Mucosa of descending colon (tissue), 3 donors: ENCODE data around the gene TPP1. TPM values are rescaled to one million over a fixed set of nuclear protein-coding genes. Genes with fewer than 3 reads are reported as not detected.

Experiments
- ATAC-seq: fragments of 200-7000 bp; cut with Tn5 transposase; one replicate; pipeline ENCODE4 v1.9.1; 2020; ENCODE audit warnings: mild to moderate bottlenecking, moderate library complexity
- DNase-seq, 3 donors: peaks; one replicate each; pipeline ENCODE4 v3.0.0-alpha.2; 2020
- H3K36me3 ChIP-seq: fragments of 200-600 bp; one replicate; pipeline ENCODE4 v1.8.0; 2021; ENCODE audit warnings: low read depth, mild to moderate bottlenecking
- H3K4me1 ChIP-seq: fragments of 200-600 bp; one replicate; pipeline ENCODE4 v1.8.0; 2021; ENCODE audit warnings: low read depth, mild to moderate bottlenecking
- H3K4me3 ChIP-seq: fragments of 200-600 bp; one replicate; pipeline ENCODE4 v1.8.0; 2021; ENCODE audit warnings: mild to moderate bottlenecking
- H3K9me3 ChIP-seq: fragments of 200-600 bp; one replicate; pipeline ENCODE4 v1.8.0; 2021; ENCODE audit warnings: mild to moderate bottlenecking
- CTCF ChIP-seq: fragments of 200-600 bp; IDR thresholded peaks from one replicate; pipeline ENCODE4 v1.8.0; 2022; ENCODE audit warnings: antibody characterized with exemption, mild to moderate bottlenecking
- intact Hi-C, 2 donors: fragments of 100-400 bp; cut with DNase I in 1 of 2; cut with micrococcal nuclease in 1 of 2; formaldehyde crosslinking; loops; one replicate each; pipeline versions ENCODE4 v1.11.0 to v1.11.1; 2022; cut with DNase I, micrococcal nuclease
- total RNA-seq, 3 donors: library from RNA; stranded (reverse); fragmentation: NEBNext Ultra II Directional in 2 of 3; extraction: Animal tissue kit (Norgen Biotek cat#: 25700) in 2 of 3; gene quantifications; one replicate each; pipeline versions ENCODE4 v1.2.1 to v1.2.4, GENCODE V29; 2021 to 2023
- donor health status: DM: no; HTN: no; CAD: no; lungs with moderate emphysema.
- donor health status: DM: no; HTN: no; CAD: no.
- donor health status: DM: no; HTN: yes; CAD: no.

The TPP1 gene
- total RNA-seq, 3 donors from 2014 or later = 86.4 to 116 (median 93.8) TPM

GRCh38 chr11:6611092-6611962 lies 7.9 kb downstream of the TPP1 start:
- peak overlapping the region; percentile 83 for H3K4me3 ChIP-seq
- DNase-seq = peak; percentile 52 to 80 (median 77)
- ATAC-seq = peak; percentile 0
- intact Hi-C loops = no loop called here
- no peak for TF ChIP-seq CTCF
- H3K4me1 ChIP-seq = peaks cover 25% of the 10 kb centered on the region
- no peaks in the 10 kb centered on the region for H3K36me3 ChIP-seq
- no peaks in the 10 kb centered on the region for H3K9me3 ChIP-seq

- intact Hi-C loops = no loop called here
- Histone ChIP-seq H3K4me1 (peaks cover 33% of the 10 kb centered on the region), H3K9me3 (no peaks in the 10 kb centered on the region), H3K36me3 (no peaks in the 10 kb centered on the region), H3K4me3 (no peak overlapping the region)
- peak in 1 of 3 donors; percentile 56 for DNase-seq
- TF ChIP-seq CTCF = no peak
- no peak for ATAC-seq
These were observed 8.6 kb downstream of the TPP1 start for GRCh38 chr11:6610591-6610990.

GRCh38 chr11:6609502-6610015 lies 9.7 kb downstream of the TPP1 start:
- Histone ChIP-seq H3K9me3 (no peaks in the 10 kb centered on the region), H3K4me3 (no peak overlapping the region), H3K36me3 (no peaks in the 10 kb centered on the region), H3K4me1 (peaks cover 34% of the 10 kb centered on the region)
- no peak for TF ChIP-seq CTCF
- DNase-seq (peak in 1 of 3 donors; percentile 2), ATAC-seq (no peak)
- intact Hi-C loops = loop anchor here in 1 of 2 donors (10.0 kb wide), 1 partner anchor 75 kb away; the partner anchor contains the start of gene MRPL17

GRCh38 chr11:6608726-6609501 lies 10.3 kb downstream of the TPP1 start:
- TF ChIP-seq CTCF = no peak
- intact Hi-C loops = loop anchor here in 1 of 2 donors (10.0 kb wide), 1 partner anchor 76 kb away; the partner anchor contains the start of gene MRPL17
- Histone ChIP-seq H3K36me3 (no peaks in the 10 kb centered on the region), H3K9me3 (no peaks in the 10 kb centered on the region), H3K4me1 (peaks cover 34% of the 10 kb centered on the region), H3K4me3 (no peak overlapping the region)
- ATAC-seq (no peak), DNase-seq (peak in 1 of 3 donors; percentile 8)

GRCh38 chr11:6608011-6608410 lies 11.2 kb downstream of the TPP1 start:
- H3K4me3 ChIP-seq = no peak overlapping the region
- H3K36me3 ChIP-seq = no peaks in the 10 kb centered on the region
- ATAC-seq (no peak), DNase-seq (peak in 1 of 3 donors; percentile 9)
- no peaks in the 10 kb centered on the region for H3K9me3 ChIP-seq
- intact Hi-C loops = loop anchor here in 1 of 2 donors (10.0 kb wide), 1 partner anchor 77 kb away; the partner anchor contains the start of gene MRPL17
- peaks cover 34% of the 10 kb centered on the region for H3K4me1 ChIP-seq
- TF ChIP-seq CTCF = no peak
